ENCODE measurements around the gene PHIP. TPM values are rescaled to one million over a fixed set of nuclear protein-coding genes. Genes with fewer than 3 reads are reported as not detected.

The PHIP gene
- total and polyA plus RNA-seq, 9 of the 15 experiments (the other 6 are each of a cell fraction or from before 2014, with no cell fraction given) = 8.1 to 36.3 (median 16.5) TPM

- TF ChIP-seq ZNF764 (CRISPR knock-in tag; IDR thresholded peaks at IDR 0.05; ENCODE audit: low read depth) (no peak), ZNF717 (CRISPR knock-in tag; IDR thresholded peaks at IDR 0.05) (no peak), THRAP3 (IDR thresholded peaks at IDR 0.05; ENCODE audit: borderline replicate concordance) (no peak), EHMT2 (IDR thresholded peaks at IDR 0.05) (no peak), NRF1 (conservative IDR thresholded peaks at IDR 0.05 in 1 of 2, IDR thresholded peaks at IDR 0.05 in 1 of 2) (peak in 1 of 2 experiments; percentile 70; a peak in 2 of 4 replicates), MEF2A (IDR thresholded peaks at IDR 0.05; ENCODE audit: control insufficient read depth, low read depth, low read length) (no peak), RBM14 (IDR thresholded peaks at IDR 0.05; ENCODE audit: borderline replicate concordance, insufficient read depth, low read depth, low read length) (no peak), FOXJ2 (tag; IDR thresholded peaks at IDR 0.05) (peak; percentile 82), ZNF655 (CRISPR knock-in tag; IDR thresholded peaks at IDR 0.05) (no peak), KDM2B (CRISPR knock-in tag; IDR thresholded peaks at IDR 0.05) (no peak), ZNF121 (CRISPR knock-in tag; conservative IDR thresholded peaks at IDR 0.05) (no peak), NCOA6 (IDR thresholded peaks at IDR 0.05) (no peak), ZNF699 (CRISPR knock-in tag; IDR thresholded peaks at IDR 0.05; ENCODE audit: insufficient replicate concordance) (no peak), E2F6 (IDR thresholded peaks at IDR 0.05; ENCODE audit: borderline replicate concordance in 1 of 2, extremely low read depth in 1 of 2, insufficient read depth in 1 of 2, insufficient read length in 1 of 2, low read depth in 1 of 2, low read length in 1 of 2, poor library complexity in 1 of 2, severe bottlenecking in 1 of 2) (peak; percentile 39 to 65), SRSF1 (IDR thresholded peaks at IDR 0.05; ENCODE audit: low read depth, low read length) (no peak), ADNP (tag; IDR thresholded peaks at IDR 0.05) (no peak), WHSC1 (IDR thresholded peaks at IDR 0.05; ENCODE audit: low read length) (no peak), MAFG (tag; conservative IDR thresholded peaks at IDR 0.05) (no peak)
Measured at GRCh38 chr6:79076782-79077641, 1.0 kb downstream of the PHIP start (continued).

All from K562 (cell line).